SIG-M5 treated with dmso at 0.1 percent for 504 hours (cell line): ENCODE data around the gene BMPR1B.

Experiments used
- DNase-seq: peaks from one replicate; lab custom pipeline; 2025; ENCODE audit not compliant: unreplicated experiment; lab: John Stamatoyannopoulos, UW

The BMPR1B gene

GRCh38 chr4:95180531-95181242 lies 422.9 kb downstream of the BMPR1B start:
- no peak for DNase-seq

- DNase-seq = no peak
These were observed 423.7 kb downstream of the BMPR1B start for GRCh38 chr4:95181243-95181995.

GRCh38 chr4:95181996-95182306 lies 424.2 kb downstream of the BMPR1B start:
- DNase-seq = no peak

- no peak for DNase-seq
These were observed 426.1 kb downstream of the BMPR1B start for GRCh38 chr4:95183656-95184408.

DNA sequence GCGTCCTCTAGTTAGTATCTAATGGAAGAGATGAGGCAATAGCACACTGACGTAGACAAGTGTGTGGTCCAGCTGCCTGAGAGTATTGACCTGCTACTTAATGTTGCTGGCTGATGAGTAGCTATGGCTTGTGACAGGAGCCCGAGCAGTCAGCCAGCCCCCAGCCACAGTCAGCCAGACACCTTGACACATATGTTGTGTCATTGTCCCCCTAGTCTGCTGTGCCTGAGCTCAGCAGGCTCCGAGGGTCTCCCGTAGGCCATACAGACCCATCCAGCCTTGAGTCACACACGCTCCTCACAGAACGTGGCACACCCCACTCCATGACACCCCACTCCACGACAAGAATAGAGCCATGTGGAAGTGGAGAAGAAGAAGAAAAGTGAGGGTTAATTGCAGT lies 428.9 kb downstream of the BMPR1B start:
- no peak for DNase-seq

DNA sequence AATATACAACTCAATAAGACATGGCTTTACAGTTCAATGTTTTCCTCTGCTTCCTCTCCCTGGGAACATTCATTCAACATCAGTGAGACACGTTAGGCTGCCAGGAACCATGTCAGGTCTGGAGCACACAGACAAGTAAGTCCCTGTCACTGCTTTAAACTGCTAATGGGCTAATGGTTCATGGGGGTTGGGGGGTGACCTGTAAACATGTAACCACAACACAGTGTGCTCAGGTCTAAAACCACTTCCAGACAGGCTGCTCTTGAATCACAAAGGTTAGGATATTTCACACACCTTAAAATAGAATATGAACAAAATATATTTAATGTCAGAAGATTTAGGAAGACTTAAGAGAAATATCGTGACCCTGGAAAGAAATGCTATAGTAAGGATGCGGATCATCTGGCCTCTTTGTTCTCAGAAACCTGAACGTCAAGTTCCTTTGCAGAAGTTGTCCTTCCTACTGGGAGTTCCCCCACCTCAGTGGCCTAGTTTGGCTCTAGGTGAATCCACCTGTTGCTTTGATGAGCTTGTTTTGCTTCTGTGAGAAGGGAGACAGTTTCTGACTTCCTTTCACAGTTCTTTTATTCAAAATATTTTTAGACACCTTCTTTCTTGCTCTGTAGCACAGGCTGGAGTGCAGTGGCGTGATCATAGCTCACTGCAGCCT lies 431.1 kb downstream of the BMPR1B start:
- no peak for DNase-seq

DNA sequence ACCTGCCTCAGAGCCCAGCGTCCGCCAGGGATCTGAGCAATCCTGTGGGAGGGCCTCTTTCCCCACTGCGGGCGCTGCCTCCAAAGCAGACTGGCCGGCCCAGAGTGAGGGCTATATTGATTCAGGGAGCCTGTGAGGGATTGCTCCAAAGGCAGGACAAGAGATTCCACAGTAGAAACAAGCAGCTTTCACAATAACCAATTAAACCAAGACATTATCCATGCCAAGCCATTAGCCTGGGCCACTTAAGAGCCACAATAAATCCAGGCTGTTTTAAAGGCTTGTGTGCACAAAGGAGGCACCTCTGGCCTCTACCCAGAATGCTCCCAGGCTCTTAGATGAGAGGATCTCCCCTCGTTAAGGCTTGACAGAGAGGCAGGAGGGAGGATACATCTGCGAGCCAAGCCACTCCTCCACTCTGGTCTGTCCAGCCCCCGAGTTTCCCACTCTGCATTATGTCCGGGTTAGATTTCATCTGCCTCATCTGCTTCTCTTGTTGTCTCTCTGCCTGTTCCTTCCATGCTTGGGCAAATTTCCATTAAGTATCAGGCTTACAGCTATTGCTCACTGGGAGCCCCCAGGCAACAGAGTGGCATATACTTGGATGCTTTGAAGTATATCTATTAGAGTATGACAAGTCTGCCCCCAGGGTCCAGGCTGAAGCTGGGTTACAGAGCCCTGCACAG lies 433.1 kb downstream of the BMPR1B start:
- DNase-seq = no peak

GRCh38 chr4:95191537-95191936 lies 433.8 kb downstream of the BMPR1B start:
- no peak for DNase-seq

DNA sequence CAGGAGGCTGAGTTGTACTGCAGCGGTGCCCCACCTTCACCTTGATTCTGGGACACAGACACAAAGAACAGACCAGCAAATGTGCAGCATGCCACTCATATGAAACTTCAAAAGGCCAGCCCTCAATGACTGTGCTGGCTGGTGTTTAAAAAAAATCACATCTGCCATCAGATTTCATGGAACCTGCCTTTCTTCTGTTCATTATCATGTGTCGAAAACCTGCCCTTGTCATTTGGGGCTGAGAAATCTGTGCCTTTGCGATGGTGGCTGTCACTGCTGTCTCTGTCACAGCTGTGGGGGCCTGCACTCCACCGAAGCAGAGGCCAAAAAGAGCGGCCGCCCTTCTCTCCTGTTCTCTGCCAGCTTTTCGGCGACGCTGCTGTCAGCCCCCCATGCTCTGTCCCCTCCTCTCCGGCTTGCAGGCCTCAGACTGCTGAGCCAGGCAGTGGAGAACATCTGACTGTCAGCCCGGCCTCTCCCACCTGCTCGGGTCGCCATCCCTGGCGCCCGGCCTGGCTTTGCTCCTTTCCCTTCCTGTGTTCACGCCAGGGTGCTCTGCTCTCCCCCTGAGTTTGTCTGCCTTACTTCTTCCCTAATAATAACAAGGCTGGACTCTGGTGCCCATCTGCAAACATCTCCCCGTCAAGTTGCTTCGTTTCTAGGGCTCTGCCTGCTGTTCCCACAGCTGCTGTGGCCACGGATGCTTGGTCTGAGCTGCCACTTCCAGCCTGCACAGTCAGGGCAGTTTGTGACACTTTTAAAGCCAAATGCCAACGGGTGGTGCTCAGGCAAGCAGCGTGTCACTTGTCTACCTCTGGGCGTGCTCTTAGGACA lies 435.9 kb downstream of the BMPR1B start:
- no peak for DNase-seq

- no peak for DNase-seq
These were observed 439.6 kb downstream of the BMPR1B start for GRCh38 chr4:95197353-95197752.

DNA sequence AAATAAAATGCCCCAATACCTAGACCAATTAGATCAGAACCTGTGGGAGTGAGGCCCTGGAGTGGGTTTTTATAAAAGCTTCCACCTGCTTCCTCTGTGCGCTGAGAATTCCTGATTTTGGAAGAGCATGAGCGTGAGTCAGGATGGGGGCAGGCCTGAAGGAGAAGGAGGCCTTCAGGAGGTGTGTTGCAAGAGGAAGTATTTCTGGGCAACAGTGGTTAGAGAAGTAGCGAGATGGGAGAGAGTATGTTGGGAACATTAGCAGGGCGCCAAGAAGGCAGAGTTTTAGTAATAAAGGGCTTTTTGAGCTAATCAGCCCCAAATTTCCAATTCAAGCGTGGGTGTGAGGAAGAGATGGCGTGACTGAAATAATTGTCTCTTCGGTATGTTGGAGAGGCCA lies 441.2 kb downstream of the BMPR1B start:
- DNase-seq = no peak

DNA sequence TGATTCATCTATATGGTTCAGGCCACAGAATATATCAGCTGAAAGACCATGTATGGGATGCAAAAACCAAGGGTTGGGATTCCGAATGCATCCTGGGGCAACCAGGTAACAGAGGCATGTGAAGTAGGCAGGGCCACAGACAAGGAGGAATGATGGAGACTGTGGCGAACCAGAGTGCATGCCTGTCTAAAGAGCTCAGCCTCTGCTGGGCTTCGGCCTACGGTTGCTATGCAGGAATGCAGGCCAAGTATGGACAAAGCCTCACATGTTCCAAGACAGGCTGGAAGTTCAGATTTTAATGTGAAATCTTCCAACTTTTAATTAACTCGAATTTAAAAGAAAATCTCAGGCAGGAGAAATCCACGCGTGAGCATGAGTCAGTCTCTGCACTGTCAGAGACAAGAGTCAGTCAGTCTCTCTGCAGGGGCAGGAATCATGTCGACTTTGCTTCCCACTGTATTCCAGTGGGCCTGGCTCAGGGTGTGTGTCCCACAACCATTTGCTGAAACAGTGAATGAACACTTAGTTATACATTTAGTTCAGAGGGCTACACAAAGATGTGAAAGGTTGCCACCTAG lies 446.6 kb downstream of the BMPR1B start:
- DNase-seq = no peak

DNA sequence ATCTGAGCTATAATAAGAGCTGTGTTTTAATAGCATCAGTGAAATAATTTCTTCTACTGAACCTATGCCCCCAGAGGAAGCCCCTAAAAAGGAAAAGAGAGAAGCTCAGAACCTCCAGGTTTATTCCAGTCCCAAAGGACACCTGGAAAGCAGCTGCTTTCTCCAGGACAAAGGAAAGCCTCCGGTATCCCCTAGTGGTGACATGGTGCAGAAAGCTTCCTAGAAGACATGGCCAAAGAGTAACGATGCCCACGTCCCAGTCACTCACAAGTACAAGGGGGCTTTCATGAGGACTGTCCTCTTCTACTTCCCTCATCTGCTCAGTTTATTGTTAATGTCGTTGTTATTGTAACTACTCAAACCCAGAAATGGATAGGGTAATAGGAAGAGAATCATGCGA lies 447.1 kb downstream of the BMPR1B start:
- DNase-seq = no peak
